ENCODE measurements around the gene MYH15.

DNA sequence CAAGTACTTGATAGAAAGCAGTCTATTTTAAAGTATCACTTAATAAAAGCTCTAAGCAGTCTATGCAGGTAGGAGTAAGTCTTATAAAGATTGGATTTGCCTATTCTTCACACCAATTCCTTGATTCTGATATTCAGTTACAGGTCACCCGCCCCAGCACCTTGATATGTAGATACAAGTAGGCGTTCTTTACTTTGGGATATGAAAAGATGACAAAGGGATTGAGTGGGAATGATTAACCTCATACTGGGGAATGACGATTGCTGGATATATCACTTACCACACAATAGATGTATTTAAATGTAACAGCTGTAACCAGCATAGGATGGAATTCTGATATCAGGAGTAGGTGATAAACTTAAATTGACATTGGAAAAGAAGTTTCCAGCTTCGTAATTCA lies 166.9 kb downstream of the MYH15 start:
- TF ChIP-seq GATA2 (IDR thresholded peaks at IDR 0.05; ENCODE audit: low read depth, low read length) (no peak), GATA3 (IDR thresholded peaks at IDR 0.05; ENCODE audit: low read depth, low read length) (no peak)
